Measurements from ENCODE around the gene ABCD3. TPM values are rescaled to one million over a fixed set of nuclear protein-coding genes. Genes with fewer than 3 reads are reported as not detected.
"Not testable (repeated sequence)": the region's sequence is repeated elsewhere in the genome, so short reads cannot be mapped to it uniquely, and the experiment has no call there.

The ABCD3 gene
- 45.3 and 50.4 TPM in 2 replicates for total RNA-seq (2014; rRNA removed)
- 14.6 TPM for polyA plus RNA-seq (2012)

DNA sequence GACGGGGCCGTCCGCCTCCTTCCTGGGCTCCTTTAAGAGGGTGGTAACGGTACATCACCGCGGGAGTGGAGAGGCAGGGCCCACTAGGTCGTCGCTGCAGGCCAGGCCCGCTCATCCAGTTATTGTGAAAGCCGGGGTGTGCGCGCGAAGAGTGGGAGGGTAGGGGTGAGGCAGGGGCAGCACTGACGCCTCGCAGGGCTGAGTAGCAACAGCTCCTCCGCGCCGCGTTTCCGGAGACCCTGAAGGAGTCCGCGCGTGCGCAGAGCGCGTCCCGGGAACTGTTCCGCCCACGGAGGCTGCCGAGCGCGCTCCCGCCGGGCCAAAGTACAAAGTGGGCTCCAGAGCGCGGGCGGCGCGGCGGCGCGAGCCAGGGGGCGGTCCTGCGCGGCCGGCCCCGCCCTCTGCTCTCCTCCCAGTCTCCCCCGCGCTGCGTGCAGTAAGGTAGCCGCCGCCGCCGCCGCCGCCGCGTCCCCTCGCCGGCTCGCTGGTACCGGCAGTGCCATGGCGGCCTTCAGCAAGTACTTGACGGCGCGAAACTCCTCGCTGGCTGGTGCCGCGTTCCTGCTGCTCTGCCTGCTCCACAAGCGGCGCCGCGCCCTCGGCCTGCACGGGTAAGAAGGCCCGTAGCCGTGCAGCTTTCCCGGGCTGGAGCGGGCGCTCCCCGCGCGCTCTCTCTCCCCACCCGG, at the start of gene ABCD3:
Gene ABCD3, plus strand, starts transcription at position 412 of the 686 bp plus-strand sequence. Its CDS starts 90 bp downstream, at position 502.
- DNase-seq (ENCODE audit: low read depth) = peak; percentile 98

DNA sequence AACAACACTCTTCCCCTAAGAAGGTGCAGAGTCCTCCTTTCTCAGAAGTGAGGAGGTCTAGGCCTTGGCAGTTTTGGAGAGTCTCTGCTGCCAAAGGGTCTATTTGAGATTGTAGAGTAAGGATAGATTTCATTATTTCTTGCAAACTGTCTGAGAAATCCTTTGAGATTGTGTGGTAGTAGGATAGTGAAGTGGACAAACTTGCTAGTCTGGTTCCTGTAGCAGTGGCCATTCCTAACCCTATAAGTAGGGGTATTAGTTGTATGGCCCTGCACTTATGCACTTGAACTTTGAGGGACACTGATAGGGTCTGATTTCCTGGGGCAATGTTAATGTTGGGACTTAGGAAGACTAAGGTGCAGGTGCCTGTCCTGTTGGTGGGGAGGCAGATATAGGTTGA, 45.4 kb upstream of the ABCD3 start:
- DNase-seq (ENCODE audit: low read depth) = not testable (repeated sequence)

DNA sequence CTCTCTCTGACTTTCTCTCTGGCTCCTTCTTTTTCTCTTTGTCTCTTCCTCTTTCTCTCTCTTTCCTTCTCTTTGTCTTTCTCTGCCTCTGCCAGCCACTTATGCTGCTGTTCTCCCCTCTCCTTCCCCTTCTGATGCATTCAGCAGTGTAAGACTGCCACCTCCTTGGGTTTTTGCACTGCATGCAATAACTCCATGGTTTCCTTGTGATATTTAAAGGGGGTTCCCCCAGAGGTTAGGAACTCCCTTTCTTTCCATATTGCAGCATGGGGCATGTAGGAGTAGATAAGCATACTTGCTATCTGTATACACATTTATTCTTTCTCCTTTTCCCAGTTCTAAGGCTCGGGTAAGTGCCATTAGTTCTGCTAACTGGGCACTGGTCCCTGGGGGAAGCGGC, 44.9 kb upstream of the ABCD3 start:
- not testable (repeated sequence) for DNase-seq (ENCODE audit: low read depth)

DNA sequence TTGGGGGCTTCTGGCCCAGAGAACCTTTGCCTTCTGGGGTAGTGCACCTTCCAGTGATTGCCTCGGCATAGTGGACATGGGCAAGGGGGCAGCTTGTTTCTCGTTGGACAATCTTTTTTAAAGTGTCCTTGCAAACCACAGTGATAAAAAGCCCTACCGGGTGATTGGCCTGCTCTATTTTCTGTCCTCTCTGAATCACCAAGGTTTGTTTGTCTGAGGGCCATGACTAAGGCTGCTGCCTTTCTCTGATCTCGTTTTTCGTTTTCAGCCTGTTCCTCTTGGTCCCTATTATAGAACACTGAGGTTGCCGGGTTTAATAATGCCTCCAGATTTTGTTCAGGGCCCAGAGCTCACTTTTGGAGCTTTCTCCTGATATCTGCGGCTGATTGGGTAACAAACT, 42.5 kb upstream of the ABCD3 start:
- DNase-seq (ENCODE audit: low read depth) = peak; percentile 82

DNA sequence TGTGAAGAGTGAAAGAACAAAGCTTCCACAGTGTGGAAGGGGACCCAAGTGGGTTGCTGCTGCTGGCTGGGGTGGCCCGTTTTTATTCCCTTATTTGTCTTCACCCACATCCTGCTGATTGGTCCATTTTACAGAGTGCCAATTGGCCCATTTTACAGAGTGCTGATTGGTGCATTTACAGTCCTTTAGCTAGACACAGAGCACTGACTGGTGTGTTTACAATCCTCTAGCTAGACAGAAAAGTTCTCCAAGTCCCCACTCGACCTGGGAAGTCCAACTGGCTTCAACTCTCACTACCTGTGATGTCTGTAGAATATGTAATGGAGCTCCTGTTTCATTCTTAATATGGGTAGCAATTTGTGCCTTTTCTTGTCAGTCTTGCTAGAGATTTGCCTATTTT, 39.7 kb upstream of the ABCD3 start:
- not testable (repeated sequence) for DNase-seq (ENCODE audit: low read depth)

DNA sequence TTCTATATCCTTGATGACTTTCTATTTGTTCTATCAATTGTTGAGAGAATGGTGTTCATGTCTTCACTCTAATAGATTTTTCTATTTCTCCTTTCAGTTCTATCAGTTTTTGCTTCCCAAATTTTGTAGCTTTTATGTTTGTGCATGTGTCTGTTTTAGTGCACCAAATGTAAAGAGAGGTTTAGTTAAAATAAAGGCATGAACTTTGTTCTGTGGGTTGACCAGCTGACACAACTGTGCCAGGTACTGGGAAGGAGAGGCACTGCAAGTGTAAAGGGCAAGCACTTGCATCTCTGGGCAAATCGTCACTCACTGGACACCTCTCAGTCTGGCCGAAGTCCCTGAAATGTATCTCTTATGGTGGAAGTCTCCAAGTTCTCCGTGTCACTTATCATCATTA, 38.6 kb upstream of the ABCD3 start:
- DNase-seq (ENCODE audit: low read depth) = no peak

DNA sequence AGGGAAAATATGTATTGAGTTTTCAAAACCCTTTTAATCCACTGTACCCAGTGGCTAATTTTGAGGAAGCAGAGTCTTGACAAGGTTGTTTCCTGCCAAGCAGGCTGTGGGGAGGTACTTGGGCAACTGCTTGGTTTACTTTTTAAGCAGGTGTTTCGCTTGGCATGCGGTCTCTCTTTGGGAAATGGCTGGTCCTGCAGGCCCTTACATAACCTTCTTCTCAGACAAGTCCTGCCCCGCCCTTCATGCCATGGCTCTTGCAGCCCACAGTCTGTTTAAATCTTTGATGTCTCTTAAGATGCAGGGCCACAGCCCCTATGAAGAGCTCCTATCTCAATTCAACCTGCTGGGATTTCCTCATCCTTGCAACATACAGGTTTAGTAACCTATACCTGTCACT, 36.0 kb upstream of the ABCD3 start:
- DNase-seq (ENCODE audit: low read depth) = no peak

DNA sequence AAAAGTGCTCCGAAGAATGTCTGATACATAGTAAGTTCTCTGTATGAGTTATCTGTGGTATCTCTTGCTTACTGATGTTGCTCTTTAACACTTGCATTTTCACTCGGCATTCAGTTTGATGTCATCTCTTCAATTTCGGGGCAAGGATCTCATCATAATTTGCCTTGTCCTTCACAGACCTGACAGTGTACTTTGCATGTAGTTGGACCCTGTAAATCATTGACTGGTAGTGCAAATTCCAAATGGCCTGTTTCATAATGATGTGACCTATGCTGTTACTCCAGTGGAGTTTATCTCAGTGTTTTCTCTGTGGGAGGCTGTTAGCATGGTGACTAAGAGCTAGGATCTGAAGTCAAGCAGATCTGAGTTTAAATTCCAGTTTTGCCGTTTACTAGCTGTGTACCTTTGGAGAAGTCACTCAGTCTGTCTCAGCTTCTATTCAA, 34.2 kb upstream of the ABCD3 start:
- peak; percentile 45 for DNase-seq (ENCODE audit: low read depth)

DNA sequence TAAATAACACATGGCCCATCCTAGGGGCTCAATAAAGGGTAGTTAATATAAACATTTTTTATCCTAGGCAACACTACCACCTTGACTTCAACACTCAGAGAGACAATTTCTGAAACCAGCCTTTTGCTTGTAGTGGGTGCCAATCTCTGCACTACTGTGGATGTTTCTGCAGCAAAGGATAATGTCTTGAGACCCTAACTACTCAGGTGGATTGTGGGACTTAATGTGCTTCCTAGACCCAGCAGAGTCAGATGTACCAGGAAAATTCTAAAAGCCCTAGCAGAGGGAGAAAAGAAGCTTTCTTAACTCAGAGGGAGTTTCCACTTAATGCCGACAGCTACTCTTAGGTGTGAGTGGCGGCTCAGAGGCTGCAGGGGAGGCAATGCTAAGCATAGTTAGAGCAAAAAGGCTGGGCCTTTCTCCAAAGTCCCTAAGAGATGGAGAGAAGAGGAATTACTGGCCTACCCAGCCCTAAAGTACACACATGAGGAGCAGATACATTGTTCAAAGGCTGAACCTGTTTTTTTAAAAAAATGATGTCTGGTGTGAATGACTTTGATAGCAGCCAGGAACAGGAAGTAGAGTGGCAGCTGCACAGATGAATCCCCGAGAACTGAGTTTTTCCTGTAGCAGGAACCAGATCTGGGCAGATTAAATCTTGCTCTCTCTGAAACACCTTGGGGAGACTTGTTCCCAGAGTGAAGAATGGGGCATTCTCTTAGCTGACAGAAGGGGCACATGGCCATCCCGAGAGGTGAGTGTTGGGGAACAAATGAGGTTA, 33.5 kb upstream of the ABCD3 start:
- peak; percentile 64 for DNase-seq (ENCODE audit: low read depth)

DNA sequence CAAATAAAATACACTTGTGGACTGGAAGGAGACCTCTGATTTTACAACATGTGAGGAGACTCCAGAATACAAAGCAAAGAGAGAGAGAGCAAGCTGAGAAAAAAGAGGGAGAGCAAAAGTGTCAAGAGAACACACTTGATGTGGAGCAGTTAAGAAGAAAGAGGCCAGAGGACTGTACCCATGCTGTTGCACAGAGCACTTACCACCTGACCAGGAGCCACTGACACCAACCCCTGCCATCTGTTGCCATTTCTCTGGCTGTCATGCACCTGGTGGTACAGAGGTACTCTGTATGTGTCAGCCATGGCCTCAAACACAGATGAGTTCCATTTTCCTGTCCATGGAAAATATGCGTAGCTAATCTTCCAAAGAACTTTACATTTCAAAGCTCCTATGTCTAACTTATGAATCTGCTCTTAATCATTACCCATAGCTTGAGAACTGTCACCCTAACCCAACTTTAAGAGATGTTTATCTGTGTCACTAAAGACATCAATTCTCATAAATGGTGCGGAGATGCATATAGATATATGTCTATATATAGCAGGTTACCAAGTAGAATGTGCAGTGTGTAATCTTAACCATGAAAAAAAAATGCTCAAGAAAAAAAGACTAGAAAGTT, 32.8 kb upstream of the ABCD3 start:
- no peak for DNase-seq (ENCODE audit: low read depth)

DNA sequence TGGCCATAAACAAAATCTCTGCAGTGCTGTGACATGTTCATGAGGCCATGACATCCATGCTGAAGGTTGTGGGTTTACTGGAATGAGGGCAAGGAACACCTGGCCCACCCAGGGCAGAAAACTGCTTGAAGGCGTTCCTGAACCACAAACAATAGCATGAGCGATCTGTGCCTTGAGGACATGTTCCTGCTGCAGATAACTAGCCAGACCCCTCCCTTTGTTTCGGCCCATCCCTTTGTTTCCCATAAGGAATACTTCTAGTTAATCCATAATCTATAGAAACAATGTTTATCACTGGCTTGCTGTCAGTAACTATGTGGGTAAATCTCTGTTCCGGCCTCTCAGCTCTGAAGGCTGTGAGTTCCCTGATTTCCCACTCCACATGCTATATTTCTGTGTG, 28.9 kb upstream of the ABCD3 start:
- DNase-seq (ENCODE audit: low read depth) = no peak

DNA sequence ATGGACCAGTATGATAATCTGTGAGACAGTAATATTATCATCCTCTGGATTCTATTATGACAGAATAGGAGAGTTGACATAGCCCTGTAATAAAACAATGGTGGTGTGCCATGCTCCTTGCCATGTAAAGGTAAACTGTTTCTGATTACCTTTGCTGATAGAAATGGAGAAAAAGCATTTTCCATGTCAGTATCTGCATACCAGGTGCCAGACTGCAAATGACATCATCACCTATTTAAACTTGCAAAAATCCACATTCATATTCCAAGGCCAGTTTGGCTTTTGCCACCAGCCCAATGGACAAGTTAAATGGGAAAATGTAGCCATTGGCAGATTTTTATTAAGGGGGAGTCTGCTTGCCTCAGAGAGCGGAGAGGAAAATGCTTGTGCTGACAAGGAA, 23.9 kb upstream of the ABCD3 start:
- DNase-seq (ENCODE audit: low read depth) = no peak

DNA sequence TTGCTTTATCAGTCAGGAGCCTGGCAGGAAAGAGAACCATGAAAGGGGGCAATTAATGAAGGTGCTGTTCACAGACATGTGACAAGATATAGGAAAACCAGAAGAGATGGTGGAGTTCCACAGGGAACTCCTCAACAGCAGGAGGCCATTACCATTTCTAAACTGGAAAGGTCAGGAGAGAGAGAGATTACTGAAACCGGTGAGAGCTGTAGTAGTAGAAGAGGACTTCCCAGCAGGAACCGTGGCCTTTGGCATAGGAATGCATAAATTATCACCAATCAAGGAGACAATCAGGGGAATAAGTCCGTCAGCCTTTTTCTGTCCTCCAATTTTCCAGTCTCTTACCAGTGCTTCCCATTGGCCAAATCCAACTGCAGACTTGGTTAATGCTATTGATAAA, 23.0 kb upstream of the ABCD3 start:
- no peak for DNase-seq (ENCODE audit: low read depth)

DNA sequence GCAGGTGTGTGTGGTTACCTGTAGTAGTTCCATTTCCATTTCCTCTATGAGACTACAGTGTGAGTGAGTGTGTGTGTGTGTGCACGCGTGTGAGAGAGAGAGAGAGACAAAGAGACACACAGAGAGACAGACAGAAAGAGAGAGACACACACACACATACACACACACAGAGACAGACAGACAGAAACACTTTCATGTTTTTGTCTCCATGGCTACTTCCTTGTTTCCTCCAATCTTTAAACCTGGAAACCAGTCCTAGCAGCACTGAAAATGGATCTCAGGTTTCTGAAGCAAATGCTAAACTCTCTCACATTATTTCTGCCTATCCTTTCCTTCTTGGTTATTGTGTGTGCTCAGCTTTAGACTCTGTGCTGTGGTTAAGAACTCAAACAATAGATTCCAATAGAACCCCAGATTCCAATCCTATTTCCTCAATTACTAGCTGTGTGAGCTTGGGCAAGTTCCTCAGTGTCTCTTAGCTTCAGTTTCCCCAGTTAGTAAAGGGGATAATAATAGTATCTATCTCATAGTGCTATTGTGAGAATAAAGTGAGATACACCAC, 22.4 kb upstream of the ABCD3 start:
- no peak for DNase-seq (ENCODE audit: low read depth)

DNA sequence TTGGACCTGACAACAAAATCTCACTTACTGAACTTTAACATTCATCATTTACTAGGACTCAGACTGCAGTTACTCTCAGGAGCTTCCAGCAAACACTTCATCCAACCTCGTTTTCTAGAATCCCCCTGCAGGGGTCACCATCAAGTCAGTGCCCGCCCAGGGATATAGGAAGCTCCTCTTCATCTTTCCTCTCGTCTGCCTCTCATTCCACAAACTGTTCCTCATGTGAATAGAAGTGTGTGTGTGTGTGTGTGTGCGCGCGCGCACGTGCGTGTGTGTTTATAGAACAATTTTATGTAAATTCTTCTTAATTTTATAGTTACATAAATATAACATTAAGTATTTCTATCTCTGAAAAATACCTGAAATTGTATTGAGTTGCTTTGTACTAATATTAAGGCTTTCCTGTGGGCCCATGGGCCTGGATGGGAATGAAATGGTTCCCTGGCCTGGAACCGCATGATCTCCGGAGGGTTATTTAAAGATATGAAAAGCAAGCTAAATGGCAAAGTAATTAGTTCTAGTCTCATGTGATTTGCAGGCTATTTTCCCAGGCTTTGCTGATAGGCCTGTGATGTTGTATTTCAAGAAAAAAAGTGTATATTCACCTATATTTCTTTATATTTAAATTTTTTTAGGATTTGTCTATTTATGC, 21.7 kb upstream of the ABCD3 start:
- DNase-seq (ENCODE audit: low read depth) = no peak

DNA sequence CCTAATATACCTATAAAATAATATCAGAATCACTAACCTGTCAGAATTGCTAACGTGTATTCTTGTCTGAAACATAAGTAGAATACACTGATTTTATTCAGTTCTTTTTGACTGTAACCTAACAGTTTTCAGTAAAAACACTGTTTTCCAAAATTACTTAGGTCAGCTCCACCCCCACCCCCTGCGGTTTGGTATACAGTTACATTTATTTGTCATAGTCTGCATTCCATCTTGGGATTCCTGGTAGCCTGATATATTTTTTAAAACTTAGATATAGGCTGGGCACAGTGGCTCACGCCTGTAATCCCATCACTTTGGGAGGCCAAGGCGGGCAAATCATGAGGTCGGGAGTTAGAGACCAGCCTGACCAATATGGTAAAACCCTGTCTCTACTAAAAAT, 19.8 kb upstream of the ABCD3 start:
- DNase-seq (ENCODE audit: low read depth) = peak; percentile 65

DNA sequence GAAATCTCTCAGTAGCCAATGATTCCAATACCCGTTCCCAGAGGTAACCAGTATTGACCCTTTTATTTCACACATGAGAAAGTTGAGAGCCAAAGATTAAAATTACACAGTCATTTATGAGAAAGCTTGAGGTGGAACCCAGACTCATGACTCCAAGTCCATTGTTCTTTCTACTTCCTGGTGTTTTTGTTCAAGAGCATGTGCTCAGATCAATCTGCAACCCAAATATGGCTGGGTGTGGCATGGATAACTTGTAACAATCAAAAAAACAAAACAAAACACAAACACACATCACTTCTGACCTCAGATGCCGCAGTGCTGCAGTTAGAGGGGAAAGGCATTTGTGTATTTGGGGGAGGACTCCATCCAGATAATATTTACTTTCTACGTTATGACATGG, 18.7 kb upstream of the ABCD3 start:
- no peak for DNase-seq (ENCODE audit: low read depth)

DNA sequence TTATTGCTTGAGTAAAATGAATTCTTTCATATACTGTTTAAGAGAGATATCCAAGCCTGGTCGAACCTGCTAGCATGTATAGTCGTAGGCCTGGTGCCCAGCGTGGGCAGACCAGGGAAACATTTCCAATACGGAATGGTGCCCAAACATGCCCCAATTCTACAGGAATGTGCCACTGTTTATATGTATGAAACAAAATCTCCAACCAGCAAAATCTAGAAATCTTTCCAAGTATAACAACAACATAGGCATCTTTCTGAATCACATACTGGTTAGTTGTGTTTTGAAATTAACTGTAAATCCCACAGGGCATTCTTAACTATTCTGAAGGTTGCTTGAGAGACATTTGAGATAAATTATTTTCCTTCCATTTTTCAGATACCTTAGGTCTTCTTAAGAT, 17.0 kb upstream of the ABCD3 start:
- DNase-seq (ENCODE audit: low read depth) = no peak

DNA sequence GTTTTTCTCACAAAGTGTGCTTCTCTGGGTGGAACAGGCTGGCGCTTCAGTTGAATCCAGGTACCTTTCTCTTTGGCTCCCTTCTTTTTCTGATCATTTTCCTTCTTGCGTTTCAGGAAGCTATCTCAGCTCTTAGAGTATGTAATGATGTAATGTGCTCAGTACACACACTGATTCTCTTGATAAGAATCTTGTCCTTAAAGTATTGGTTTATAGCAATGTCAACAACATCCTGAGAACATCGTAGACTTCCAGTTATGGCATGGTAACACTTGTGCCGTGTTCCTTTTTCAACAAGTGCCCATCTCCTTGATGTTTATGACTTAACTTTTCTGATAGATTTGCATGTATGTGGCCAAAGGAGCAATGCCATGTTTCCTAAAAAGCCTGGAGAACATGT, 11.7 kb upstream of the ABCD3 start:
- no peak for DNase-seq (ENCODE audit: low read depth)

DNA sequence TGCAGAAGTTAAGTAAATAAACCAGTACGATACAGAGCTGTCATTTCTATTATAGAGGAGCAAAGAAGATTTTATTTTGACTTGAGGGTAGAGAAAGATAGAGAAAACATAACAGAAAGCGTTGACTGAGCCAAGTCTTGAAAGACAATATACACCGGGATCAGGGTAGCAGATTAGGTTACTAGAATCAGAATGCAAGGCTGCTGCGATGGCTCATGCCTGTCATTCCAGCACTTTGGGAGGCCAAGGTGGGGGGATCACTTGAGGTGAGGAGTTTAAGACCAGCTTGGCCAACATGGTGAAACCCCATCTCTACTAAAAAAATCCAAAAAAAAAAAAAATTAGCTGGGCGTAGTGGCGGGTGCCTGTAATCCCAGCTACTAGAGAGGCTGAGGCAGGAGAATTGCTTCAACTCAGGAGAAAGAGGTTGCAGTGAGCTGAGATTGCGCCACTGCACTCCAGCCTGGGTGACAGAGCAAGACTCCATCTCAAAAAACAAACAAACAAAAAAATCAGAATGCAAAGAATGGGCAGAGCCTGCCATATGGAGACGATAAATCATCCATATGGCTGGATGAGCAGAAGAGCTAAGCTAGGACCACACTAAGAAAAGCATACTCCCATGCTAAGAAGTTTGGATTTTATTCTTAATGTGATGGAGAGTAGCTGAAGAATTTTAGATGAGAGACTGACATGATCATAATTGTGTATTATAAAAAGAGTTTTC, 9.9 kb upstream of the ABCD3 start:
- DNase-seq (ENCODE audit: low read depth) = no peak

DNA sequence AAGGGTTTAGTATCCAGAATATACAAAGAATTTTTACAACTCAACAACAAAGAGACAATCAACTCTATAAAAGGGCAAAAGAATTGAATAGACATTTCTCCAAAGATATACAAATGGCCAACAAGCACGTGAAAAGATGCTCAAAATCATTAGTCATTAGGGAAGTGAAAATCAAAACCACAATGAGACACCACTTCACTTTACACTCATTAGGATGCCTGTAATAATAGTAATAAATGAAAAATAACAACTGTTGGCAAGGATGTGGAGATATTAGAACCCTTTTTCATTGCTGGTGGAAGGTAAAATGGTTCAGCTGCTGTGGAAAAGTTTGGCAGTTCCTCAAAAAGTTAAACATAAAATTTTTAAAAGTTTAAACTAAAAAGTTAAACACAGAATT, 7.0 kb upstream of the ABCD3 start:
- no peak for DNase-seq (ENCODE audit: low read depth)

All from LHCN-M2 (cell line).